ENCODE results near the gene HOXD9.

The HOXD9 gene

GRCh38 chr2:176152350-176153181 is 30.0 kb downstream of the HOXD9 start:
- DNase-seq = no peak

DNA sequence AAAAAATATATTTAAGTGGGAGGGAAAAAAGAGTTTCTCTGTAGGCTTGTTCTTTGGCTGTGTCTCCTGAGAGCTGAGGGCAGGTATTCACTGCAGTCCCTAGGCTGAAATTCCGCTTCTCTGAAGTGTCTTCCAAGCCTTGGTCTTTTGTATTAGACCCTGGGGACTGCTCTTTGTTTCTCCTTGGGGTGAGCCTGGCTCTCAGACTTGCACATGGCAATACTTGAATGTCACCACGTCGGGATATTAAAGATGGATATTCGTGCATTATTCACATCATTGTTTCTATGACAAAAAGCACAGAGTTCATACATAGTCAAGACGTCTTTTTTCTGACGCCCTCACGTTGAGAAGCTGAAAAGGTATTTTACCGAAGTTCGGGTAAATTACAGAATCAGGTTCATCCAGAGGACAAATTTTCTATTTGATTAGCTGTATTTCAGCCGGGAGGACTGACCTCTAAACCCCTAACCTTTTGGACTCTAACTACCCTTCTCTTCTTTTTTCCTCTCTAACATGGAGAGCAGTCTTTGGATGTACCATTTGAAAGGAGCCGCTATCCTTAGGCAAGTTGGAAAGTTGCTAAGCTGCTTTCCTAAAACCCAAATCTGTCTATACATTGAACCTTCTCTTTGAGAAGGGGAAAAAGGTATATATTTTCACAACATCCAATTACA is 32.2 kb downstream of the HOXD9 start:
- DNase-seq = no peak

DNA sequence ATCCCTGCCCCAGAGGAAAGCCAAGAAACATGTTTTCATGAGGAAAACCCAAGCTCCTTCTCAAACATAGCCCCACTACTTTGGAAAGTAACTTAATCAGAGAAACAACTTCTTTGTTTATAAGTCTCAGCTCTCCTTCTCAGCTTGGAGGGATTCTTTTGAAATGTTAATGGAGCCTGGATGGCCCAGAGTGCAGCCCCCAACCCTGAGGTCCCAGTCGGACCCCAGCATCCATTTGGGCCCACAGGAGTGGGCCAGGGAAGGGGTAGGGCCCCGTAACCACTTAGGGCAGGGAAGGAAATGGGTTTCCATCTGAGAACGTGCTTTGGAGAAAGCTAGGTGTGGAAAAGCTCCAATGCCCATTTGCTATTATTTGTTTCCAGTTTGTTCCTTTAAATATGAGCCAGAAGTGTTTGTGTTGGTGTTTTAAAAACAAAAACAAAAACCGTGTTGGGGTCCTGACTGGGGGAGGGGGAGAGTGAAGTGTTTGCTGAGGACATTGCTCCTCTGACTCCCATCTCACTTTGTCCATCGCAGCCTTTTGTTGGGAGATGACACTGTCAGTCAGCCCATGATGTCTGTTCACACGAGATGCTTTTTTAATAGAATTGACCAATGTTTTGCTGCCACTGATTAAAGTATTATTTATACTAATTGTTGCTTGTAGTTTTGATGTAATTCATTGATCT is 33.0 kb downstream of the HOXD9 start:
- DNase-seq = no peak

GRCh38 chr2:176156301-176156806 is 33.8 kb downstream of the HOXD9 start:
- no peak for DNase-seq

DNA sequence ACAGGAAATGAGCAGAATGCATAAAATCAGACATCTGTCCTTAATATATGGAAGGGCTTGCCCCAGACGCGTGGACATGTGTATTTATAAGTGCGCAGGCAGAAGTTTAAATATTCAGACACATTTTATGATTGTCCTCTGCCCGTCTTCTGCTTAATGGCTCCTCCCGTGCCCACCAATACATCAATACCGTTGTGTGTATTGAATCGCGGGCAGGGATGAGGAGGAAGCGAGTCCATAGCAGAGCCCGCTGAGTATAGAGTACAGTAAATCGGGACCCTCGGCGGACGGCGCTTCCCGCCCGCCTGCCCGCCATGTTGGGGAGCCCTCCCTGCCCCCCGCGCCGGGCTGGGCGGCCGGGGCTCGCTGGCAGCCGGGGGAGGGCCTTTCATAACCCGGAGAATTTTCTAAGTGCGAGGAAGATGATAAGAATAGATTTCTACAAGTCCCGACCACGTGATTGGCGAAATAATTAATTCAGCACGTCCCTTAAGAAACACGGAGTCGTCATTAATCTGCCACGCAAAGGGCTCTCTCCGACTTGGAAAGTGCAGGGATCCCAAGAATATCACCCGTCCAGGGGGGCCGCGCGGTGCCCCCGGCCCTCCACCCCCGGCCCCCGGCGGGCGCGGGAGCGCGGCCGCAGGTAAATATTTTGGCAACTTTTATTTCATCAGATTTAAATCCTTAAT is 34.4 kb downstream of the HOXD9 start, which contains the start of gene HOXD3:
Gene HOXD3 (plus strand): TSS at position 501 of the 692 bp plus-strand sequence. CDS start 11,808 bp downstream, outside the sequence.
- no peak for DNase-seq

GRCh38 chr2:176157499-176158185 is 35.1 kb downstream of the HOXD9 start:
- DNase-seq = no peak

- no peak for DNase-seq
Measured at GRCh38 chr2:176158186-176158591, 35.7 kb downstream of the HOXD9 start.

DNA sequence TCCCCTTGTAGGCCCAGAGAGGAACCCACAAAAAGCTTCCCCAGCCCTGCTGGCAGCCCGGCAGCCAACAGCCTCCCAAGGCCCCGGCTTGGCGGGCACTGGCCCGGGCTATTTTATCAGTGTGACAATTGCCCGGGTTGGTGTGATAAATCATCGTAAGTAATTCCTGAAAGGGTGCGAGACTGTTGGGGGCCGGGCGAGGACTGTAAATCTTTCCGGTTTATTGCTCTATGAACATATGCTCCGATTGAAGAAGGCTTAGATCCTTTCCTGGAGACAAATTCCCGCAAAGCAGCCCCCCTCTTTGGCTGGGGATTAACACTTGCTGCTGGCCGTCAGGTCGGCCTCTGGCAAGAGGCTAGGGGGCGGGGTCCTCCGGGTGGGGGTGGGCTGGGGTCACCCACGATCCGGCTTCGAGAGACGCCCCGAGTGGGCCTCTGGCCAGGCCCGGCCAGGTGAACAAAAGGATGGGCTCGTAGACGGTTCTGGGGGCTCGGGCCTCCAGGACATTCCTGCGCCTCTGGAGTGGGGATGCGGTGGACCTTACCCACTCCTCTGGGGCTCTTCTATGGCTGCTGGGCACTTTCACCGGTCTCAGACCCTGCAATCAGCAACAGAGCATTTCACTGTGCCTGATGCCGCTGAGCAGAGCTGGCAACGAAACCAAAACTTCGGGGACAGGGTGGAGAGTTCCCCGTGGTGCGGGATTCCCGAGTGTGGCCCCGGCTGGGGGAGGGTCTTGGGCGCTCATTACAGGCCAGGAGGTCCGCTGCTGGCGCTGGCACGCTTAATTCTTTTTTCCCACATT is 36.5 kb downstream of the HOXD9 start:
- DNase-seq = no peak

- DNase-seq = no peak
Measured at GRCh38 chr2:176159663-176160250, 37.2 kb downstream of the HOXD9 start.

DNA sequence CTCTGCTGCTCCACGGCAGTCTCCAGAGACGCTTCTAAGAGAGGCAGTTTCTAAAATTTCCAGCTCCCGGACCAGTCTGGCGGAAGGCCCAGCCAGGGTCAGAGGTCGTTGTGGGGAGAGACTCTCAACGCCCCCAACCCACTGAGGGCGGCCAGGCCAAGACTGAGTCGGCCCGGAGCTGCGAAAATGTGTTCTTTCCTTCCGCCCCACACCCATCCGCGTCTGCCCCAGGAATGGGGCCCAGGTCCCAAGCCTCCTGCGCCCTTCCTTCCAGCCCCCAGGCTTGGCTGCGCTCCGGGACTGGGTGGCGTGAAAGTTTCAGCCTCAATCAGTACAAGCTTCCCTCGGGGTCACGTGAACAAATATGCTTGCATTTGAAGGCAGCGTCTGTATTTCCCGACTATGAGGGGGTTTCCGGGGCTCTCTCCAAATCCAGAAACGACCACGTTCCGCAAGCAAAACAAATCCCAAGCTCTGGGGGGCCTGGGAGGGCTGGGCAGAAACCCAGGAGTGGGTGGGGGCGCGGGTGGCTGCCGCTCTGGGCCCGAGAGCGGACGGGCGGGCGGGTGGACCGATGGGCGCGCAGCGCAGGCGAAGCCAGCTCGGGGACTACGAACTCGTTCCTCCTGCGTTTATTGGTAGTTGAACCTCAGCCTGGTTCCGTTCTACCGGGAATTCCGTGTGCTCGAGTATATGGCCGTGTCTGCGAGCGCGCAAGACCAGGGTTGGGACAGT is 37.9 kb downstream of the HOXD9 start:
- no peak for DNase-seq

DNA sequence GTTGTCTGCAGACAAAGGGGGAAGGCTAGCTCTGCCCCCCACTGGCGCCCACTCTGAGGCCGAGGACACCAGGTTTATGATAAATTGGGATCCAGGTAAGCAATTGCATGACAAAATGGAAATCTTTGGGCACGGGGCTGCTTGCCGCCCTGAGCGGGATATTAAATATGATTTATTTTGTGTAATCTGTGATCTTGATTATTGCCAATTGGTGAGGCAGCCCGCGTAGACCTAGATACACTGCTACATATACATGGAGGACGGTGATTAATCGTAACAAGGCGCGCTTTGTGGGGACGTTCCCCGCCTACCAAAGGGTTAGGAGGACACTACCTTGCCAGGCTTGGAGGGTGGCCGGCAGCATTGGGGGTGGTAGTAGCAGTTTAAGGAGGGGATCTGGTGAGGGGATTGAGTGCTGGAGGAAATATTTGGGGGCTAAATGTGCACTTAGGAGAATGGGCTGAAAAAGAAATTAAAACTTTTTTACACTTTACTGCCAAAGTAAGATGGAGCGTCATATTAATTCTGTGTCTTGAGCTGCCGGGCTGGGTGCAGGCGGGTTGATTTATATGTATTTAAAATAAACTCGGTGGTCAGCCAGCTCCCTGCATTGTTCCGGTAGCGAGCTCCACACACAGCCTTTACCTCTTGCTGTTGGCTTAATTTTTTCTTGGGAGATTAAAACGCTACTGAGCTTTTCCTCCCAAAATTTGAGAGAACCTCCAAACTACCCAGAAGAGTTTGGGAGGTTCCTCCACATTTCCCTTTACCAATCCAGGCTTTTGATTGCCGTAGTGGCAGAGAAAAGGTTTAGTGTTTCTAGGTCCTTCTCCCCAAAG is 38.7 kb downstream of the HOXD9 start:
- DNase-seq = no peak

DNA sequence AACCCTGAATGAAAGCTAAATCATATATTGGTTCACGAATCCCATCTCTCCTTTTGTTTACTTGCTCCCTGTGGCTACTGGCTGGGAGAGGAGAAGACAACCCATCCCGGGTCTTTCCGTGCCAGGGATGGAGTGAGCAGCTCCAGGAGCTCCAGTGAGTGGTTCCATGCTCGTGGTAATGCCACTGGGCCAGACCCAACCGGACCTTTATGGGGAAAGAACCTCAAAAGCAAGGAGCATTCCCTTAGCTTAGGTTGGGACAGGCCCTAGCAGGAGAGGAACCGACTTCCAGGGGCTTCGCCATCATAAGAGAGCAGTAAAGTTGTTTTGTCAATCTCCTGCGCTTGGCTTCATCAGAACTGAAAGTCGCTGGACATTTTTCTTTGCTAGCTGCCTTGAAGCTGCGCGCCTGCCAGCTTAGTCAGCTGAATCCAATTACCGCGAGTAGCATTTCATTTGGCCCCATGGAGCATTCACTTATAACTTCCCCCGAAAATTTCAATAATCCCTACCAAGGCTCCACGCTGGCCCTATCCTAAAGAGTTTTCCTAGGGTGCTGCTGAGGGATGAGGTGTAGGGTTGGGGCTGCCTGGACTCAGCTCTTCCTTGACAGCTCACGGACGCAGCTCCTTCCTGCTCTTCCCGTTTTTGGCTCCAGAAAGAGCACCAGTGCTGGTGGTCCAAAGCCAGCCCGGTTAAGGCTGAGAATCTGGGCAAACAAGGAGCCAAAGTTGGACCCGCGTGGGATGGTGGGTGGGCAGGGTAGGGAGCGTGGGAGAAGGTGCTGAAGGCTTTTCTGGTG is 39.5 kb downstream of the HOXD9 start:
- DNase-seq = no peak

- no peak for DNase-seq
Measured at GRCh38 chr2:176162911-176163671, 40.6 kb downstream of the HOXD9 start.

DNA sequence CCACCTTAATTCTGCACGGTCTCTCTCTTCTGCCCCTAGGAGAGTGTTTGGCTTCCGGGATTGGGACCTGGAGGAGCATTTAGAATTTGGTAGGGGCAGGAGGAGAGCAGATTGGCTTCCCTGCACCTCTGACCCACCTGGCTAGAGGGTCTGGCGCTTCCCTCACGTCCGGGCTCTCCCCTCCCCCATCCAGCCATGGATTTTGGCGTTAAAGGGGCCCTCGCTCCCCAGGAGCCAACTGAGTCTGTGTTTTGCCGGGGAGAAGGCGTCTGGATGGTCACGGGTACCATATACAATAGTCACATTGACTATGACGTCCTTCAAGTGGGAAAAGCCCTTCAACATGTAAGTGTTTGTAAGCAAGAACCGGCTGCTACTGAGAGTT is 41.1 kb downstream of the HOXD9 start:
- no peak for DNase-seq

- no peak for DNase-seq
Measured at GRCh38 chr2:176164201-176164600, 41.7 kb downstream of the HOXD9 start.
